NCI-H524 (cell line): Measurements from ENCODE around the gene TREML4.
A peak's percentile ranks its signal among the peaks of the same experiment; 100 is the strongest.
"Not testable (repeated sequence)": the region's sequence is repeated elsewhere in the genome, so short reads cannot be mapped to it uniquely, and the experiment has no call there.

Source experiments
- DNase-seq, 2 experiments: peaks; one replicate each; lab custom pipeline; 2025; lab: John Stamatoyannopoulos, UW

TREML4 gene

GRCh38 chr6:41204156-41204555, 24.0 kb upstream of the TREML4 start:
- DNase-seq = no peak

DNA sequence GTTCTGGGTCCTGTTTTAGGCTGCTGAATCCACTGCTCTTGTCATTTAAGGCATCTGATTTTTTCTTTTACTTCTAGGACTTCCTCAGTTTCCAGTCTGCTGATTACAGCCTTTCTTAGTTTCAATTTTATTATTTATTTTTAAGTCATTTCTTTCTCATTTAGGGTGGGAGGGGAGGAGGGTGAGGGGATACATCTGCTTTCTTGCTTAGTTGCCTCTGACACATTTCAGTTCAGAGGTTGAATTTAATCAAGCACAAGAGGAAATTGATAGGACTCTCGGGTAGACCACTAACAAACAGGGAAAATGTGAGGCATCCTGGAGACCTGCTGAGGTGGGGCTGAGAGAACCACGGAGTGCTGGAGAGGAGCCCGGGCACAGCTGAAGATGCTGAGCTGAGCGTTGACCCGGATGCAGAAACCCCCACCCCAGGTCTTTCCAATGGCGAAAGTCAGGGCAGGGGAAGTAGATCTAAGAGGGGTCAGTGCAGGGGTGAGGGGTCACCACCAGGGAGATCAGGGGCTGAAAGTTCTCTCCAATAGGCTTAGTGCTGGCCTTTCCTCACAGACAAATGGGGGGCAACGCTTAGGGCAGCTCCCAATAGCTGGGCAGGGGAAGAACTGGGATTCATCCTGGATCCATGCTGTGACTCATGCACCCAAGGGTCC, 19.6 kb upstream of the TREML4 start:
- DNase-seq = no peak

DNA sequence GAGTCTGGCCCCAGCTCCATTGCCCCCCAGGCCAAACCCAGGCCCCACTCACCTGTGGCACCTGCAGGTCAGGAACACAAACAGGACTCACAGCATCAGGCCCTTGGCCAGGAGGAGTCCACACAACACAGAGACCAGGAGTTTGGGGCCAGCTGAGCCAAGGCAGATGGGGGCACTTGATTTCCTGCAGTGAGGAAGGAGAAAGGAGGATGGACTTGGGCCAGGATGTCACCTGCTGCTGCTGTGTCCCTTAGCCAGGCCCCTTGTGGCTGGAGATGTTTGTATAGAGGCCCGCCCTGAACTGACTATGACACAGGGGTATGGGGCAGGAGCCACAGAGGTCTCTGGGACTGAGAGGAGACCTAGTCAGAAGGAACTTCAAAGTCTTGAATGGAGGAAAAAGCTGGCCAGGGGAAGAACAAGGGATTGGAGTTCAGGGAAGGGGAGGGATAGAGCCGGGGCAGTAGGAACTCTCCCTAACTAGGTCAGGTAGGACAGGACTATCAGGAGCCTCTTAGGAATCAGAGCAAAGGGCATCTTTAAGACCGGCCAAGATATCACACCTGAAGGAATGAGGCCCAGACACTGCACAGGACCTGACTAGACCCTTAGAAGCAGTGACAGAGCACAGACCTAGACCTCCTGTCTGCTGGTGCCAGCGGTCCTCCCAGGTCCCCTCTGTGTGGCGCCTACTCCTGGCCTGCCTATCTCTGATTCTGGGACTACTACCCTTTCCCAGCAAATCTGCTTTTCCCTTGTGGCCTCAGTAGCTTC, 18.4 kb upstream of the TREML4 start:
- no peak for DNase-seq

- no peak for DNase-seq
Measured at GRCh38 chr6:41214559-41215238, 13.4 kb upstream of the TREML4 start.

GRCh38 chr6:41215777-41216176, 12.4 kb upstream of the TREML4 start:
- DNase-seq = no peak

GRCh38 chr6:41216616-41217015, 11.5 kb upstream of the TREML4 start:
- DNase-seq = peak in 1 of 2 experiments; percentile 11

DNA sequence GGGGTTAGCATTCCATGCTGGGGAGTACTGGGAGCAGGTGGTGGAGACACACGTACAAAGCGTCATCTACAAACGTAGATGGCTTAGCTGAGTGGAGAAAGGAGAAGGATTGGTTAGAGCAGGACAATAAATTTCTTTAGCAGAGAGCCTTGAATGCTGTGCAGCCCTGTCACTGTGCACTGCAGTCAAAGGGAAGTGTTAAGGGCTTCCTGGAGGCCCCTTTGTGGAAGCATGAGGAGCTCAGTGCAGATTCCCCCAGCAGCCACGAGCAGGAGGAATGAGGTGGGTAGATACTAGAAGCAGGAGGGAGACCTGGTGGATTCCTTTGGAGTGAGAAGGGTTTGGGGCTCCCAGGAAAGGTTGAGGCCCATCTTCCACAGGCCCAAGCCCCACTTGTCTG, 6.1 kb upstream of the TREML4 start:
- DNase-seq = no peak

DNA sequence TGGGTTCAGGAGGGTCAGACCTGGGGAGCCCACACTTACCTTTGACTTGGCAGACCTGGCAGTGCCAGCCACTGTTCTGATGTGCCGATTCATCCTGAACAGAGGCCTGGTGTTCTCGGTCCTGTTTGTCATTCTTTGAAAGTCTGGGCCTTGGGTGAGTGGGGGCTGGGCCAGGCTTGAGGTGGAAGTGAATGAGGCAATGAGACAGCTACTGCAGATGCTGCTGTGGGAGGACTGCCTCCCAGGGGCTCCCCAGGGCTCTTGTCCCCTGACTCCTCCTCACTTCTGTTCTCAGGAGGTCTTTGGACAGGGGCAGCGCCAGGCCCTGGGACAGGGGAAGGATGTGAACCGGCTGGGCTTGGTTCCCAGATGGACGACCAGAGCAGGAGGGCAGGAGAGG, 5.6 kb upstream of the TREML4 start:
- no peak for DNase-seq

DNA sequence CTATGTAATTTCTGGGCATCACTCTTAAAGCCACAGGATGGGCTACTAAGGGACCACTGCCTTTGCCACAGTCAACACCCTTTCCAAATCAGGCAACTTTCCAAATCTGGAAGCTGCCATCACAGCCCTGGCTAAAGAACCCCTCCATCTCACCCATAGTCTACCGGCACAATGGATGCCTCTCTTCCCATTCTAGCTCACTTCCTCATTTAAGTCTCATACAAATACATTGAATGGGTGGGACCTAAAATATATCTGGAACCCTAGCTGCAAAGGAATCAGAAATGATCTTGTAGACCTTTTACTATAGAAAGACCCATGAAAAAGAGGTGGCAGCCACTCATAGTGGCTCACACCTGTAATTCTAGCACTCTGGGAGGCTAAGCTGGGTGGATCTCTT, 3.3 kb upstream of the TREML4 start:
- no peak for DNase-seq

GRCh38 chr6:41226752-41227151, 1.4 kb upstream of the TREML4 start:
- DNase-seq = no peak

DNA sequence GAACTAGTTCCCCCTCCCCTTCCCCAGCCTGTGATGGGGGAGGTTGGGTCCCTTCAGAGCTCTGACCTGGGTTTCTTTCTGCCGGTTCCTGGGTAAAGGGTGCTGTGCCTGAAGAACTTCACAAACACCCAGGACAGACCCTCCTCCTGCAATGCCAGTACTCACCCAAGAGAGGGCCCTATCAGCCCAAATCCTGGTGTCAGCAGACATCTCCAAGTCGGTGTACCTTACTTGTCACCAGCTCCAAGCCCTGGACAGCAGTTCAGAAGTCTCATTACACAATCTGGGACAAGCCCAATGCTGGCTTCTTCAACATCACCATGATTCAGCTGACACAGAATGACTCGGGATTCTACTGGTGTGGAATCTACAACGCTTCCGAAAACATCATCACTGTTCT, 467 bp downstream of the TREML4 start:
- no peak for DNase-seq

- DNase-seq = no peak
Measured at GRCh38 chr6:41229721-41230120, 1.6 kb downstream of the TREML4 start.

- DNase-seq = no peak
Measured at GRCh38 chr6:41231246-41231645, 3.1 kb downstream of the TREML4 start.

GRCh38 chr6:41232667-41233066, 4.5 kb downstream of the TREML4 start:
- no peak for DNase-seq

GRCh38 chr6:41236276-41236675, 8.1 kb downstream of the TREML4 start:
- no peak for DNase-seq

- DNase-seq = no peak
Measured at GRCh38 chr6:41237128-41237527, 9.0 kb downstream of the TREML4 start.

GRCh38 chr6:41239467-41240159, 11.5 kb downstream of the TREML4 start:
- no peak for DNase-seq

DNA sequence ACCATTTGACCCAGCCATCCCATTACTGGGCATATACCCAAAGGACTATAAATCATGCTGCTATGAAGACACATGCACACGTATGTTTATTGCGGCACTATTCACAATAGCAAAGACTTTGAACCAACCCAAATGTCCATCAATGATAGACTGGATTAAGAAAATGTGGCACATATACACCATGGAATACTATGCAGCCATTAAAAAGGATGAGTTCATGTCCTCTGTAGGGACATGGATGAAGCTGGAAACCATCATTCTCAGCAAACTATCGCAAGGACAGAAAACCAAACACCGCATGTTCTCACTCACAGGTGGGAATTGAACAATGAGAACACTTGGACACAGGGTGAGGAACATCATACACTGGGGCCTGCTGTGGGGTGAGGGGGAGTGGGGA, 18.4 kb downstream of the TREML4 start:
- not testable (repeated sequence) for DNase-seq

DNA sequence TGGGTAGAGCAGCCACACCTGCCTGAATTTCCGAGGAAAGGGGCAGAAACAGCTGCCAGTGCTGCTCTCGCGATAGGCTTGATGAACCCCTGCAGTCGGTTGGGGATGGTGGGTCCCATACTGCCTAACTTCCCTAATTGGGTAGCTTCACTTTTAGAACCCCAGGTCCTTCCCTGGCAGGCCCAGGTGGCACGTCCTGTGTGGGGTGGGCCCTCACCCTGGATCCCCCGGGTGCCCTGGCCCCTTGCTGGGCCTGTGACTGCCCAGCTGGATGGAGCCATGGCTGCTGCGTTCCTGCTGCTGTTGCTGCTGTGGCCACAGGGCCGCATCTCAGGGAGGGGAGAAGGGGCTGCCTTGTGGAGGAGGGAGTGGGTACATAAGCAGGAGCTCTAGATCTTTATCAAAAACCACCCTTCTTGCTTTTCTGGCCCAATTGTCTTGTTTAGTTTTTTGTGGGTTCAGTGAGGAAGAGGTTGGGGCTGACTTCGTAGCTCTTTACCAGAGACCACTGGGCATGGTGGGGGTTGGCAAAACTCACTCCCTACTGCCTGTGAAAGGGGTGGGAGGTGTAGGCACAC, 19.2 kb downstream of the TREML4 start:
- no peak for DNase-seq

- DNase-seq = no peak
Measured at GRCh38 chr6:41247882-41248705, 19.9 kb downstream of the TREML4 start.
